ENCODE data around the gene PKDCC.
"Not testable (repeated sequence)": the region's sequence is repeated elsewhere in the genome, so short reads cannot be mapped to it uniquely, and the experiment has no call there.

PKDCC gene

DNA sequence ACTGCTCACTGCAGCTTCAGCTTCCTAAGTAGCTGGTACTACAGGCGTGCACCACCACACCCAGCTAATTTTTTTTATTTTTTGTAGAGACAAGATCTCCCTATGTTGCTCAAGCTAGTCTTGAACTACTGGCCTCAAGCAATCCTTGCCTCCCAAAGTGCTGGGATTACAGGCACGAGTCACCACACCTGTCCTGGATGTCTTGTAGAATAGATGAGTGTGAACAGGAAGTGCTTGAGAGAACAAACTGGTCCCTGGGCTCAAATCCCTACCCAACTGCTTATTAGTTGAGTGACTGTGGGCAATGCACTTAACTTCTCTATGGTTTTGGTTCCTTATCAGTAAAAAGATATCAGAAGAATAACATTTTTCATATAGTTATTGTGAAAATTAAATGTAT is 34.2 kb downstream of the PKDCC start:
- TF ChIP-seq JUND (IDR thresholded peaks at IDR 0.05; ENCODE audit: low read depth) = no peak
- in situ Hi-C loops (cut with HindIII; ENCODE audit: low pct_unique_long_range_greater_than_20kb, low sequenced_read_pairs) = loop anchor here (25.0 kb wide), 1 partner anchor 220 kb away; no protein-coding TSS in a partner anchor
- DNase-seq (ENCODE audit: low read depth in 1 of 2, low spot score in 1 of 2) = no peak

DNA sequence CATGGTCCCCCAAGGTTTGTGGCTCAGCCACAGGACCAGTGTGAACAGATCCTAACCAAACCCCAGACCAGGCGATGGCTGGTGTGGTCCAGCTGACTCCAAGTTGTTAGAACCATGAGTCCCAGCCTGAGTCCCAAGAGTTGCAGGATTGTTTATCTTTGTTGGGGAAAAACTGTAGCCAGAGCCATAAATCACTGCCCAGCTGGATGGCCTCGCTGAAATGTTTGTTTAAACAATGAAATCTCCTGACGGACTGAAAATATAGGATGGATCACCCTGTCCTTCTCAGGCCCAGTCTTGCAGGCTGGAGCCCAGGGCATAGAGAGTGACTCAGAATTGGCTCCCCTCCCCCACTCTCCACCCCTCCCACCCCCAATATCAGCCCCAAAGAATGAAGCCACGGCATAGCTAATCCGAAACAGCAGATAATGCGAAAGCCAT is 36.4 kb downstream of the PKDCC start:
- TF ChIP-seq JUND (IDR thresholded peaks at IDR 0.05; ENCODE audit: low read depth) = no peak
- DNase-seq (ENCODE audit: low read depth in 1 of 2, low spot score in 1 of 2) = no peak
- in situ Hi-C loops (cut with HindIII; ENCODE audit: low pct_unique_long_range_greater_than_20kb, low sequenced_read_pairs) = loop anchor here (25.0 kb wide), 1 partner anchor 222 kb away; no protein-coding TSS in a partner anchor

DNA sequence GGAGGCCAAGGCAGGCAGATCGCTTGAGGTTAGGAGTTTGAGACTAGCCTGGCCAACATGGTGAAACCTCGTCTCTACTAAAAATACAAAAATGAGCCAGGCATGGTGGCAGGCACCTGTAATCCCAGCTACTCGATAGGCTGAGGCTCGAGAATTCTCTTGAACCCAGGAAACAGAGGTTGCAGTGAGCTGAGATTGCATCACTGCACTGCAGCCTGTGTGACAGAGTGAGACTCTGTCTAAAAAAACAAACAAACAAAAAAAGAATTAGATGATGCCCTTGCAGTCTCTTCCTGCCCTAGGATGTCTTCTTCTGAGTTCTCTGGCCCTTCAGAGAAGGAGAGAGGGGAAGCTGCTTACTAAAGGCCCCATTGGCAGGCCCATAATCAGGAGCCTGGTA is 37.2 kb downstream of the PKDCC start:
- in situ Hi-C loops (cut with HindIII; ENCODE audit: low pct_unique_long_range_greater_than_20kb, low sequenced_read_pairs) = loop anchor here (25.0 kb wide), 1 partner anchor 223 kb away; no protein-coding TSS in a partner anchor
- not testable (repeated sequence) for DNase-seq (ENCODE audit: low read depth in 1 of 2, low spot score in 1 of 2)

DNA sequence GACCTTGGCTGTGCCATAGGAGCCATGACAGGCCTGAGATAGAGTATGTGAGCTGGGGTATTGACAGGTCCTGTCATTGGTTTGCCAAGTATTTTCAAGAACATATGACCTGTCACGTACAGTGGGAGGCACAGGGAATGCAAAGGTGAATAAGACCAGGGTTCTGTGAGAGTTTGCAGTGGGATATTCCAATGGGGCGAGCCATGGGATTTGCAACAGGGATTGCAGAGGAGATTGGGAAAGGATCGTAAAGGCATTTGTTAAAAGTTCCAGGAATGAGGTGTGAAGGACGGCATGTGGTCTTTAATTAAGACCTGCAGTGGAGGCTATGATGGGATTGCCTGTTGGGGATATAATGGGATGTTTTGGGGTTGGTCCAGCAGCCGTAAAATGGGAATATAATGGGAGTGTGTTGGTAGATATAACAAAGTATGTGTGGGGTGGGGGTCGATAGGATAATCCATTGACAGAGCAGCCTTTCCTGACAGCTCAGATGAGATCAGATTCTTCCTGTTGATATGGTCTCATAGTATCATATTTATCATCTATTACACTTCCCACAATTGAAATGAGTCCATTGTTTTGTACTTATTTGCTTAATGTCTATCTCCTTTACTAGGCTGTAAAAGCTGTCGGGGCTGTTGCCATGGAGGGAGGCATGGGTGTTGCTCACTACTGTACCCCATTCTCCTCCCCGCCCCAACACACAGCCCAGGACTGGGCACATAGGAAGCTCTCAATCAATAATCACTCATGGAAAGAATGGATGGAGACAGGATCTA is 38.1 kb downstream of the PKDCC start:
- in situ Hi-C loops (cut with HindIII; ENCODE audit: low pct_unique_long_range_greater_than_20kb, low sequenced_read_pairs) = loop anchor here (25.0 kb wide), 1 partner anchor 224 kb away; no protein-coding TSS in a partner anchor
- no peak for TF ChIP-seq JUND (IDR thresholded peaks at IDR 0.05; ENCODE audit: low read depth)
- no peak for DNase-seq (ENCODE audit: low read depth in 1 of 2, low spot score in 1 of 2)

DNA sequence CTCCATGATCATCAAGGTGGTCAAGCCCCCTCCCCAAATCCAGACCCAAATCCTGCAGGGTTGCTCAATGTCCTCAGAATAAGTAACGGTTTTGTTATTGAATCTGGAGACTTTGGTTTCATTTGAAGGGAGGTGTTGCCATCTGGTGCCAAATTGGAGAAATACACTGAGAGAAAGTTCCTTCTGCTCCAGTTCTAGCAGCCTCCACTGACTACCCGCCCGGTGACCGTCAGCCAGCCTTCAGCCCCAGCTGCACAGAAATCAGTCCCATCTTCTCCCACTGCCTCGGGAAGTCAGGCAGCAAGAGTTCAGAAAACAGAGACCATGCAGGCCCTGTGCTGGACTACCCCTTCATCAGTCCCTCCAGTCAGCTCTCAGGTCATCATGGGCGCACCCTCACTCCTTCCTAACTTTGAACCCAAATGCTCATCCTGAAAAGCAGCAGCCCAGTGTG is 38.7 kb downstream of the PKDCC start:
- in situ Hi-C loops (cut with HindIII; ENCODE audit: low pct_unique_long_range_greater_than_20kb, low sequenced_read_pairs) = loop anchor here (25.0 kb wide), 1 partner anchor 224 kb away; no protein-coding TSS in a partner anchor
- no peak for TF ChIP-seq JUND (IDR thresholded peaks at IDR 0.05; ENCODE audit: low read depth)
- DNase-seq (ENCODE audit: low read depth in 1 of 2, low spot score in 1 of 2) = peak; percentile 41 to 68

DNA sequence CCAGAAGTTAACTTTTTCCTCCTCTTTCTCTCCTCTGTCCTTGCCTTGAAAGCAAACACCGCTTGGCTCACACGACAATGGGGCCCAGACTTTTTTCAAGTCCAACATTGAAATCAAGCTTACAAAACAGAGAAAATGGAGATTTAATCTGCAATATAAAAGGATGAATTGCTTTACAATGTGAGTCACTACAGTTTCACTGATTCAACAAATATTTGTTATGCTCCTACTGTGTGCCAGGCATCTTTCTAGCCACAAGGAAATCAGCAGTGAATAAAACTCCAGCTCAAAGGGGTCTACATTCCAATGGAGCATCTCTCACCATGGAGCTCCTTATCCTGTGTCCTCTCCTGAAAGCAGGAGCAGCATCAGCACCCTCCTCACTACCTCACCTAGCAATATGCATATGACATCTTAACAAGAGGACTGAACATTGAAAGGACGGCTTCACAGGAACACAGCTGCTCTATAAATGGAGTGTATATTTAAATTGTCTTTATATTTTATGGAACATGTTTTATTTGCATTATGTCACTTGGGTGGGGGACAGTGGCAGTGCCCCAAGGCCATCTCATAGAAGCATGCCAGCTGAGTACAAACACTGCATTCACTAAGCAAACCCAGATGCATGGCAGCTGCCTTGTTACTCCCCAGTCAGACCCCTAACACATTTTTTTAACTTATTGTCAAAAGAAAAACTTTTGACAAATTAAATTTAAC is 39.5 kb downstream of the PKDCC start:
- no peak for DNase-seq (ENCODE audit: low read depth in 1 of 2, low spot score in 1 of 2)
- no peak for TF ChIP-seq JUND (IDR thresholded peaks at IDR 0.05; ENCODE audit: low read depth)
- in situ Hi-C loops (cut with HindIII; ENCODE audit: low pct_unique_long_range_greater_than_20kb, low sequenced_read_pairs) = loop anchor here (25.0 kb wide), 1 partner anchor 225 kb away; no protein-coding TSS in a partner anchor

DNA sequence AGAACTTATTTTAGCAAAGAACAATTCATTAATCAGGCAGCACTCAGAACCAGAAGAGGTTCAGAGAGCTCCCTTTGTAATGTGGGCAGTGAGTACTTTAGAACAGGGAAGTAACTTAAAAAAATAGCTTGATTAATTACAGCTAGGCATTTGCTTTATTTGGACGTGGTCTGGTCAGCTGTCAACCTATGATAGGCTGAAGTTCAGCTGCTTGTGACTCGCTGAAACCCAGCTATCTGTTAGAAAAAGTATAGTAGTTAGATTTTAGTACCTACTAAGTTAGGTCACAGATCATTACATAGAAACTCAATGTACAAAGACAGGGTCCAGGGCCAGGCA is 40.0 kb downstream of the PKDCC start:
- in situ Hi-C loops (cut with HindIII; ENCODE audit: low pct_unique_long_range_greater_than_20kb, low sequenced_read_pairs) = loop anchor here (25.0 kb wide), 1 partner anchor 226 kb away; no protein-coding TSS in a partner anchor
- TF ChIP-seq JUND (IDR thresholded peaks at IDR 0.05; ENCODE audit: low read depth) = no peak
- no peak for DNase-seq (ENCODE audit: low read depth in 1 of 2, low spot score in 1 of 2)

DNA sequence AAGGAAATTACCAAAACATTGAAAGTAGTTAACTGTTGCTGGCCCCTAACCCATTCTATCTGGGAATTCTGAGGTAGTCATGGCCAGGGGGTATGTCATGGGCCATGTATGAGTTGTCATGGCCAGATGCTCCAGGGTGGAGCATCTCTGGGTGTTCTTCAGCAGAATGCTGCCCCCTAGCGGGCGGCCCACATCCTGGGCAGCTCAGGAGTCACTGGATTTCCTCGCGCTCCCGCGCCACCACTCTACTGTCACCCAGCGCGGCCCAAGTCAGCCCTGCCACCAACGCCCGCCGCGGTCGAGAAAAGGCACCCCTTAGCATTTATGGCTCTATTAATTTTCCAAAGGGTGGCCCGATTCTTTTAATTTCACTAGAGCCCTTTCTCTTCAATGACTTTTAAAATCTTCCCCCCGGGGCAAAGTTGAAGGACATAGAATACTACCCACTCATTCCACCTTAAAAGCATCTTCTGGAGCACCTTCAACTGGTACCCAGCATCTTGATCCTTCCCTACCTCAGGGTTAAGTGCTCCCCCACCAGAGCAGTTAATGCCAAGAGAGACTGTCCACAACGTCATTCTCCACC is 41.6 kb downstream of the PKDCC start:
- DNase-seq (ENCODE audit: low read depth in 1 of 2, low spot score in 1 of 2) = peak; percentile 19 to 78
- in situ Hi-C loops (cut with HindIII; ENCODE audit: low pct_unique_long_range_greater_than_20kb, low sequenced_read_pairs) = loop anchor here (25.0 kb wide), 1 partner anchor 227 kb away; no protein-coding TSS in a partner anchor
- TF ChIP-seq JUND (IDR thresholded peaks at IDR 0.05; ENCODE audit: low read depth) = no peak

DNA sequence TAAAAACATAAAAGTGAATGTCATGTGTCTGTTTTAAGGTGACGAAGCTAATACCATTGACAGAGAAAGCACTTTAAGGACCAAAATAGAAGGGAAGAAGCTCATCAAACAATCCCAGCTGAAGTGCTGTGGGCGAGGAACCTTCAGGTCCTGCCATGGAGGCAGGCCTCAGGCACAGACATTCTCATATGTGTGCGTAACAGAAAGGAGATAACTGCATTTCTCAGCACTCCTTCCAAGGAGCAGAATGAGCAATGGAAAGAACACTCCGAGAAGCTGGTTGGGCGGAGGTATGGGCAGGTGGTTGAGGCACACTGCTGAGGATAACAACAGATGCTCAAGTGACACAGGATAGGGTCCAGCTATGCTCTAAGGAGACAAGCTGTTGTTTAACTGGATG is 42.4 kb downstream of the PKDCC start:
- no peak for DNase-seq (ENCODE audit: low read depth in 1 of 2, low spot score in 1 of 2)
- in situ Hi-C loops (cut with HindIII; ENCODE audit: low pct_unique_long_range_greater_than_20kb, low sequenced_read_pairs) = loop anchor here (25.0 kb wide), 1 partner anchor 228 kb away; no protein-coding TSS in a partner anchor
- no peak for TF ChIP-seq JUND (IDR thresholded peaks at IDR 0.05; ENCODE audit: low read depth)

DNA sequence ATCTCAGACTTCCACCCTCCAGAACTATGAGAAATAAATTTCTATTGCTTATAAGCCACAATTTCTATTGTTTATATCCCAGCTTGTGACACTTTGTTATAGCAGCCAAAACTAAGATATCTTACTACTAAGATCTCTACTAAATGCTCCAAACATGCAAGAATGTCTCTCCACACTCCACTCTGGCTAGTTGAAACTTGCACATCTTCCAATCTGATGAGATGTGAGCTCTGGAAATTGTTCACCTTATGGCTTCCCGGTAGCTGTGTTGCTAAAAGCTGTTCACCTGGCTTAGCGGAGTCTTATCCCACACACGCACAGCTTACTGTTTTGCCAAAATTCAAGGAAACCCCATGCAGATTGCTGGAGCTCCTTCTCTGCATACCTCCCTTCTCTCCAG is 43.9 kb downstream of the PKDCC start:
- in situ Hi-C loops (cut with HindIII; ENCODE audit: low pct_unique_long_range_greater_than_20kb, low sequenced_read_pairs) = loop anchor here (25.0 kb wide), 1 partner anchor 229 kb away; no protein-coding TSS in a partner anchor
- no peak for TF ChIP-seq JUND (IDR thresholded peaks at IDR 0.05; ENCODE audit: low read depth)

DNA sequence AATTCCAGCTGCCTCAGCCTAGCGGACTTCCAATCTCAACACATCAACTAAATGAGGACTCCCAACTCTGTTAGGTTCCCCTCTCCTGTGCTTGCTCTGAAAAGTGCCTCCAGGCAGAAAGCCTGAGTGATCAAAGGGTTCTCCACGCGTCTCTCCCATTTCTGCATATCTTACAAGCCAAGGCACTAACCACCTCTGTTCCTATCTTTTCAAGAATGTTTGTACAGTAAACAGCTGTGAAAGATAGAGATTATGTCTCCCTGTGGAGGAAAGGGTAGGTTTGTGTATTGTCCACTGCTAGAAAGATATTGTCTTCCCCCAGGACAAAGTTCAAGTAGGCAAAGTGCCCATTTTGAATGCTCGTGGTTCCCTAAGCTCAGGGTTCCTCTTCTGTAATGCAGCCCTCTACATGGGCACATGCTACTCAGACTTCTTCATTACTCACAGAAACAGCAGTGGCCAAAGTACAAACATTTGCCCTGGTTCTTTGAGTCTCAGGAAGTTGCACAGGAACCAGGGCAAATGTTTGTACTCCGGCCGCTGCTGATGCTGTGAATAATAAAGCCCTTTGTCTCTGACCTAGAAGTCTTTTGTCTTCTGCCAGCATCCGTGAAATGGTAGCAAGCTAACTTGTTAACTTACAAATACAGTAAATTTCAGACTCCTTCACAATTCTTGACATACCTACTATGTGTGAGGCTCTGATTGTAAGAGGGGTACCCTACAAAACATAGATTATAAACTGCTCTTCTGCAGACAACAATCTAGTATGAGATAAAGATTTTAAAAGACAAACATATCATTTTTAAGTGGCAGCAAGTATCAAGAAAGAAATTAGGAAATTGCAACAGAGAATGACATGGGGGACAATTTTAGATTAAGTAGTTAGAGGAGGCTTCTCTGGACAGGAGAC is 44.5 kb downstream of the PKDCC start:
- no peak for DNase-seq (ENCODE audit: low read depth in 1 of 2, low spot score in 1 of 2)
- TF ChIP-seq JUND (IDR thresholded peaks at IDR 0.05; ENCODE audit: low read depth) = no peak
- in situ Hi-C loops (cut with HindIII; ENCODE audit: low pct_unique_long_range_greater_than_20kb, low sequenced_read_pairs) = loop anchor here (25.0 kb wide), 1 partner anchor 230 kb away; no protein-coding TSS in a partner anchor

More for the DNA sequence above, 43.9 kb downstream of the PKDCC start:
- DNase-seq (ENCODE audit: low read depth in 1 of 2, low spot score in 1 of 2) = no peak

Measured in T47D (cell line).